Measurements from ENCODE around the gene CMIP.

Gene CMIP

GRCh38 chr16:81587626-81588160 lies 143.1 kb downstream of the CMIP start:
- Mint-ChIP-seq H3K9me3 (no peaks in the 10 kb centered on the region), H3K27ac (no peak overlapping the region), H3K27me3 (ENCODE audit: low read depth) (no peaks in the 10 kb centered on the region), H3K36me3 (ENCODE audit: low read depth) (peaks cover 4% of the 10 kb centered on the region), H3K4me3 (no peak overlapping the region), H3K4me1 (ENCODE audit: low read depth) (peaks cover 13% of the 10 kb centered on the region)
- no peak for DNase-seq (ENCODE audit: low spot score)

- Mint-ChIP-seq H3K4me1 (ENCODE audit: low read depth) (peaks cover 13% of the 10 kb centered on the region), H3K9me3 (no peaks in the 10 kb centered on the region), H3K27ac (peak overlapping the region; percentile 9), H3K27me3 (ENCODE audit: low read depth) (no peaks in the 10 kb centered on the region), H3K36me3 (ENCODE audit: low read depth) (peaks cover 4% of the 10 kb centered on the region), H3K4me3 (no peak overlapping the region)
- DNase-seq (ENCODE audit: low spot score), result peak; percentile 6
These were observed 143.9 kb downstream of the CMIP start for GRCh38 chr16:81588326-81589081.

GRCh38 chr16:81589975-81590650 lies 145.5 kb downstream of the CMIP start:
- Mint-ChIP-seq H3K9me3 (no peaks in the 10 kb centered on the region), H3K4me1 (ENCODE audit: low read depth) (peaks cover 18% of the 10 kb centered on the region), H3K4me3 (no peak overlapping the region), H3K36me3 (ENCODE audit: low read depth) (peaks cover 4% of the 10 kb centered on the region), H3K27me3 (ENCODE audit: low read depth) (no peaks in the 10 kb centered on the region), H3K27ac (no peak overlapping the region)
- DNase-seq (ENCODE audit: low spot score), result no peak

GRCh38 chr16:81590714-81591544 lies 146.3 kb downstream of the CMIP start:
- peaks cover 4% of the 10 kb centered on the region for H3K36me3 Mint-ChIP-seq (ENCODE audit: low read depth)
- DNase-seq (ENCODE audit: low spot score), result no peak
- H3K4me1 Mint-ChIP-seq (ENCODE audit: low read depth), result peaks cover 20% of the 10 kb centered on the region
- H3K9me3 Mint-ChIP-seq, result no peaks in the 10 kb centered on the region
- no peaks in the 10 kb centered on the region for H3K27me3 Mint-ChIP-seq (ENCODE audit: low read depth)
- no peak overlapping the region for H3K4me3 Mint-ChIP-seq
- no peak overlapping the region for H3K27ac Mint-ChIP-seq

- H3K36me3 Mint-ChIP-seq (ENCODE audit: low read depth), result peaks cover 4% of the 10 kb centered on the region
- no peak for DNase-seq (ENCODE audit: low spot score)
These were observed 146.9 kb downstream of the CMIP start for GRCh38 chr16:81591545-81591870.

GRCh38 chr16:81592353-81592866 lies 147.8 kb downstream of the CMIP start:
- Mint-ChIP-seq H3K27ac (no peak overlapping the region), H3K4me1 (ENCODE audit: low read depth) (peaks cover 20% of the 10 kb centered on the region), H3K27me3 (ENCODE audit: low read depth) (no peaks in the 10 kb centered on the region), H3K9me3 (no peaks in the 10 kb centered on the region), H3K36me3 (ENCODE audit: low read depth) (peaks cover 4% of the 10 kb centered on the region), H3K4me3 (no peak overlapping the region)
- no peak for DNase-seq (ENCODE audit: low spot score)

More at GRCh38 chr16:81591545-81591870, 146.9 kb downstream of the CMIP start:
- Mint-ChIP-seq H3K4me1 (ENCODE audit: low read depth) (peaks cover 18% of the 10 kb centered on the region), H3K4me3 (no peak overlapping the region), H3K9me3 (no peaks in the 10 kb centered on the region), H3K27ac (no peak overlapping the region), H3K27me3 (ENCODE audit: low read depth) (no peaks in the 10 kb centered on the region)

- Mint-ChIP-seq H3K9me3 (no peaks in the 10 kb centered on the region), H3K36me3 (ENCODE audit: low read depth) (peaks cover 3% of the 10 kb centered on the region)
These were observed 148.9 kb downstream of the CMIP start for GRCh38 chr16:81593481-81593880.

GRCh38 chr16:81595629-81596292 lies 151.2 kb downstream of the CMIP start:
- Mint-ChIP-seq H3K4me1 (ENCODE audit: low read depth) (peaks cover 11% of the 10 kb centered on the region), H3K27me3 (ENCODE audit: low read depth) (no peaks in the 10 kb centered on the region), H3K27ac (peak overlapping the region; percentile 57), H3K9me3 (no peaks in the 10 kb centered on the region), H3K36me3 (ENCODE audit: low read depth) (no peaks in the 10 kb centered on the region), H3K4me3 (no peak overlapping the region)
- DNase-seq (ENCODE audit: low spot score), result peak; percentile 9

More at GRCh38 chr16:81593481-81593880, 148.9 kb downstream of the CMIP start:
- Mint-ChIP-seq H3K27ac (peak overlapping the region; percentile 52), H3K27me3 (ENCODE audit: low read depth) (no peaks in the 10 kb centered on the region), H3K4me3 (no peak overlapping the region), H3K4me1 (ENCODE audit: low read depth) (peaks cover 14% of the 10 kb centered on the region)
- no peak for DNase-seq (ENCODE audit: low spot score)

- Mint-ChIP-seq H3K4me3 (no peak overlapping the region), H3K36me3 (ENCODE audit: low read depth) (no peaks in the 10 kb centered on the region), H3K4me1 (ENCODE audit: low read depth) (peaks cover 9% of the 10 kb centered on the region), H3K27ac (no peak overlapping the region), H3K9me3 (no peaks in the 10 kb centered on the region), H3K27me3 (ENCODE audit: low read depth) (no peaks in the 10 kb centered on the region)
- DNase-seq (ENCODE audit: low spot score), result no peak
These were observed 152.6 kb downstream of the CMIP start for GRCh38 chr16:81597079-81597658.

GRCh38 chr16:81598083-81598482 lies 153.5 kb downstream of the CMIP start:
- no peaks in the 10 kb centered on the region for H3K27me3 Mint-ChIP-seq (ENCODE audit: low read depth)
- H3K4me3 Mint-ChIP-seq, result no peak overlapping the region
- no peak for DNase-seq (ENCODE audit: low spot score)
- no peaks in the 10 kb centered on the region for H3K9me3 Mint-ChIP-seq
- H3K4me1 Mint-ChIP-seq (ENCODE audit: low read depth), result peaks cover 9% of the 10 kb centered on the region
- H3K36me3 Mint-ChIP-seq (ENCODE audit: low read depth), result no peaks in the 10 kb centered on the region
- H3K27ac Mint-ChIP-seq, result no peak overlapping the region

- H3K27ac Mint-ChIP-seq, result no peak overlapping the region
- no peaks in the 10 kb centered on the region for H3K36me3 Mint-ChIP-seq (ENCODE audit: low read depth)
- no peak for DNase-seq (ENCODE audit: low spot score)
- H3K4me1 Mint-ChIP-seq (ENCODE audit: low read depth), result peaks cover 7% of the 10 kb centered on the region
- H3K4me3 Mint-ChIP-seq, result no peak overlapping the region
- H3K9me3 Mint-ChIP-seq, result no peaks in the 10 kb centered on the region
- H3K27me3 Mint-ChIP-seq (ENCODE audit: low read depth), result no peaks in the 10 kb centered on the region
These were observed 154.6 kb downstream of the CMIP start for GRCh38 chr16:81599034-81599744.

- no peak overlapping the region for H3K27ac Mint-ChIP-seq
- H3K9me3 Mint-ChIP-seq, result no peaks in the 10 kb centered on the region
- no peak for DNase-seq (ENCODE audit: low spot score)
These were observed 155.7 kb downstream of the CMIP start for GRCh38 chr16:81600275-81600674.

More at GRCh38 chr16:81600275-81600674, 155.7 kb downstream of the CMIP start:
- H3K4me3 Mint-ChIP-seq, result no peak overlapping the region
- no peaks in the 10 kb centered on the region for H3K27me3 Mint-ChIP-seq (ENCODE audit: low read depth)
- H3K36me3 Mint-ChIP-seq (ENCODE audit: low read depth), result no peaks in the 10 kb centered on the region
- H3K4me1 Mint-ChIP-seq (ENCODE audit: low read depth), result peaks cover 4% of the 10 kb centered on the region

Data from T-helper 2 cell treated with Interferon-gamma antibody and Interleukin-4, amounts not matched to agents 5 μg/mL and 100 μg/mL, for 36 hours (primary cell).